ENCODE measurements around the gene ARMC10. TPM values are rescaled to one million over a fixed set of nuclear protein-coding genes. Genes with fewer than 3 reads are reported as not detected.

Gene ARMC10
- total RNA-seq, 1 experiment from 2014 or later: 23.3 TPM

- ChIA-PET CTCF (no interaction called here), POLR2A (ENCODE audit: unreplicated experiment) (no interaction called here)
Observed at GRCh38 chr7:103116991-103117390, 42.1 kb downstream of the ARMC10 start.

GRCh38 chr7:103117465-103117864, 42.5 kb downstream of the ARMC10 start:
- H3K4me3 ChIP-seq (ENCODE audit: low read length): no peak overlapping the region
- no peak for TF ChIP-seq EZH2phosphoT487 (IDR thresholded peaks at IDR 0.05; ENCODE audit: borderline replicate concordance, low read length)
- no peak for TF ChIP-seq EZH2 (IDR thresholded peaks at IDR 0.05; ENCODE audit: low read length, unreplicated experiment)
- no peak for TF ChIP-seq CTCF (conservative IDR thresholded peaks at IDR 0.05; ENCODE audit: low read depth, low read length)
- H3K79me2 ChIP-seq (ENCODE audit: low read length): no peaks in the 10 kb centered on the region
- no peak overlapping the region for H3K27ac ChIP-seq (ENCODE audit: low read length)
- no peak overlapping the region for H3K4me2 ChIP-seq (ENCODE audit: low read length)
- H4K20me1 ChIP-seq (ENCODE audit: low read length): no peaks in the 10 kb centered on the region
- no peaks in the 10 kb centered on the region for H3K27me3 ChIP-seq (ENCODE audit: low read length)
- DNase-seq: no peak
- intact Hi-C loops (cut with micrococcal nuclease): no loop called here
- no peak overlapping the region for H3K9ac ChIP-seq (ENCODE audit: low read length)
- ATAC-seq: no peak
- POLR2A ChIA-PET (ENCODE audit: unreplicated experiment): no interaction called here
- no peaks in the 10 kb centered on the region for H3K9me3 ChIP-seq (ENCODE audit: low read length)
- H2AFZ ChIP-seq (ENCODE audit: low read length): no peak overlapping the region
- CTCF ChIA-PET: no interaction called here
- no TSS peak for BruUV-seq (replicated peaks)
- H3K9me2 ChIP-seq (replicated peaks; ENCODE audit: low read length): no peaks in the 10 kb centered on the region
- H3K36me3 ChIP-seq (ENCODE audit: low read depth, low read length): peaks cover 10% of the 10 kb centered on the region
- peaks cover 11% of the 10 kb centered on the region for H3K4me1 ChIP-seq (ENCODE audit: insufficient read depth, low read length)
- peaks cover 3% of the 10 kb centered on the region for H3F3A ChIP-seq (ENCODE audit: low read length, unreplicated experiment)

More at GRCh38 chr7:103116991-103117390, 42.1 kb downstream of the ARMC10 start:
- Histone ChIP-seq H4K20me1 (ENCODE audit: low read length) (no peaks in the 10 kb centered on the region), H3K27me3 (ENCODE audit: low read length) (no peaks in the 10 kb centered on the region), H3K79me2 (ENCODE audit: low read length) (no peaks in the 10 kb centered on the region), H3K9me2 (replicated peaks; ENCODE audit: low read length) (no peaks in the 10 kb centered on the region), H2AFZ (ENCODE audit: low read length) (no peak overlapping the region), H3K36me3 (ENCODE audit: low read depth, low read length) (peaks cover 10% of the 10 kb centered on the region), H3F3A (ENCODE audit: low read length, unreplicated experiment) (peaks cover 3% of the 10 kb centered on the region), H3K9me3 (ENCODE audit: low read length) (no peaks in the 10 kb centered on the region), H3K27ac (ENCODE audit: low read length) (no peak overlapping the region), H3K4me2 (ENCODE audit: low read length) (no peak overlapping the region), H3K4me1 (ENCODE audit: insufficient read depth, low read length) (peaks cover 11% of the 10 kb centered on the region), H3K9ac (ENCODE audit: low read length) (no peak overlapping the region), H3K4me3 (ENCODE audit: low read length) (no peak overlapping the region)
- TF ChIP-seq CTCF (conservative IDR thresholded peaks at IDR 0.05; ENCODE audit: low read depth, low read length): no peak
- TF ChIP-seq EZH2phosphoT487 (IDR thresholded peaks at IDR 0.05; ENCODE audit: borderline replicate concordance, low read length): no peak
- no peak for TF ChIP-seq EZH2 (IDR thresholded peaks at IDR 0.05; ENCODE audit: low read length, unreplicated experiment)
- ATAC-seq: no peak
- intact Hi-C loops (cut with micrococcal nuclease): no loop called here
- BruUV-seq (replicated peaks): no TSS peak
- no peak for DNase-seq

- POLR2A ChIA-PET (ENCODE audit: unreplicated experiment): no interaction called here
- DNase-seq (no peak), ATAC-seq (no peak)
- Histone ChIP-seq H4K20me1 (ENCODE audit: low read length) (no peaks in the 10 kb centered on the region), H3K9me3 (ENCODE audit: low read length) (no peaks in the 10 kb centered on the region), H3K9ac (ENCODE audit: low read length) (no peak overlapping the region), H3K27me3 (ENCODE audit: low read length) (no peaks in the 10 kb centered on the region), H3K79me2 (ENCODE audit: low read length) (no peaks in the 10 kb centered on the region), H3K4me1 (ENCODE audit: insufficient read depth, low read length) (no peaks in the 10 kb centered on the region; the same call in 1 of the 2 replicates), H3K27ac (ENCODE audit: low read length) (no peak overlapping the region), H3K9me2 (replicated peaks; ENCODE audit: low read length) (no peaks in the 10 kb centered on the region), H3K36me3 (ENCODE audit: low read depth, low read length) (peaks cover 10% of the 10 kb centered on the region), H3K4me2 (ENCODE audit: low read length) (no peak overlapping the region), H3K4me3 (ENCODE audit: low read length) (no peak overlapping the region), H2AFZ (ENCODE audit: low read length) (no peak overlapping the region), H3F3A (ENCODE audit: low read length, unreplicated experiment) (no peaks in the 10 kb centered on the region)
- CTCF ChIA-PET: no interaction called here
- no TSS peak for BruUV-seq (replicated peaks)
- TF ChIP-seq EZH2phosphoT487 (IDR thresholded peaks at IDR 0.05; ENCODE audit: borderline replicate concordance, low read length) (no peak), CTCF (conservative IDR thresholded peaks at IDR 0.05; ENCODE audit: low read depth, low read length) (no peak), EZH2 (IDR thresholded peaks at IDR 0.05; ENCODE audit: low read length, unreplicated experiment) (no peak)
- intact Hi-C loops (cut with micrococcal nuclease): no loop called here
Observed at GRCh38 chr7:103119791-103120291, 44.9 kb downstream of the ARMC10 start.
